WI38 (cell line): ENCODE measurements around the gene ZBTB7C.

ENCODE experiments used
- H3K4me3 ChIP-seq: 2 replicates; pipeline ENCODE4 v1.5.1; 2011; ENCODE audit warnings: low read depth, mild to moderate bottlenecking, control low read depth, low read length
- CTCF ChIP-seq: IDR thresholded peaks from 2 replicates; pipeline ENCODE4 v1.5.1; 2012; ENCODE audit warnings: low read depth, mild to moderate bottlenecking, control low read depth, low read length

Gene ZBTB7C

GRCh38 chr18:48333563-48333962 is 75.6 kb downstream of the ZBTB7C start:
- no peak overlapping the region for H3K4me3 ChIP-seq
- TF ChIP-seq CTCF, result no peak

DNA sequence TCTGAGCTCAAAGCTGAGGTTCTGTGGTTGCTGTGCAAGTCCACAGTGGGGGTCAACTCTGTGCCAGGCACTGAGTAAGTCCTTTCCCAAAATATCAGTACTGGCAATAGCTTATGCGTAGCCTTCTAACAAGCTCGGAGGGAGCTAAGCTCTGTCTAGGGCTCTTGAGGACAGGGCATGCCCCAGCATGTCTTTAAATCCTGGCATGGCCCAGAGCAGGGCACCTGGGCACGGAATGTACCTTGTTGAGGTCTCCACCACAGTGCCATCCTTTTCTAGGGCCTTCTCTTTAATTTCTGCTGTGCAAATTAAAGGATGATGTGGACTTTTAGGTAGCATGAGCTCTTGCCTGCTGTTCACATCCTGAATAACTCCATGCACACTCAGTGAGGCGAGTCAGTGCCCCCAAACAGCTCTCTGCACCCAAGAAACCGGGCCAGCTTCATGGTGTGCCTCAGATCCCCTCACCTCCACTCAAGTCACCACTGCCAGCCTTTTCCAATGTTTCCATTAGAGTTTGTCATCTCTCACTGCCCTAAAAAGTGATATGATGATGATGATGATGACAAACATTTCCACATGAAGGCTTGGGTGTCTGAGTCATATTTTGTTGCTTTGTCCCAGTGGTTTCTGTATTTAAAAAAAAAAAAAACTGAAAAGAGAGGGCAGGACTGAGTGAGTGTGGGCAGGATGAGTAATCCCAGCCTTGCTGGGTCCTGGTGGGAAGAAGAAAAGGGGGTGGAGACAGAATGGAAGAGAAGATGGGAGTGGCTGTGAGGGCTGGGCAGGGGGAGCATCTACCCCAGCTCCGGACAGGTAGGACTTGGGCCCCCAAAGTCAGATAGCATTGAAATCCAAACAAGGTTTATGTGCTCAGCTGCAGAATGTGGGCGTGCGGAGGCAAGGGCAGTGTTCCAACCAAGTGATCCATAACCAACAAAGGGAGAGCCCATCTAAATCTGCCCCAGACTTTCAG is 78.9 kb downstream of the ZBTB7C start:
- no peak overlapping the region for H3K4me3 ChIP-seq
- TF ChIP-seq CTCF, result no peak

DNA sequence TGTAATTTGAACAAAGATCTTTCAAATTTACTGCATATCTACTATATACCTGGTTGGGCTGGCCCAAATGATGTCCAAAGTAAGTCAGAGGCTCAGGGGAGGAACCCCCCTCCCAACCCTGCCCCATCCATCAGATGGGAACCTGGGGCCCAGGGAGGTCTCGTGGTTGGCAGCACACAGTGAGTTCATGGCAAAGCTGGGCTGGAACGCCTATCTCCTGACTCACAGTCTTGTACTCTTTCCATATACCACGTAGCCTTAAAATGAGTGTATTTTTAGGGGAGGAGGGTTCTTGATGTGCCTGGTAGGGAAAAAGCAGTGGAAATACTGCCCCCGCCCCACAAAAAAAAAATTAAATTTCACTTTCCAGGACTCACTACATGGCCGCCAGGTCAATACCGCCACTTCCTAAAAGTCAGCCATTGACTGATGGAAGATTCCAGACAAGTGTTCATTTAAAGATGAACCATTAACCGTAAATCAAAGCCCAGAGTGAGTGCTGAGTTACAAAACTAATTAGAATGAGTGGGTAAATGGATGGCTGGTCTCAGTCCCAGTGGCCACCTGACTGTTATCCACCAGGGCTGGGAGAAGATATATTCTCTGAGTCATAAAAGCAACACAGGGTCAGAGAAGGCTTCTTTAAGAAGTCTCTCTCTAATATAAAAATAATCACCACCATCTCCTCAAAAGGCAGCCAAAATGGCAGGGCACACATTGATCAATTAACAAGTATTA is 80.5 kb downstream of the ZBTB7C start:
- no peak for TF ChIP-seq CTCF
- H3K4me3 ChIP-seq, result no peak overlapping the region

DNA sequence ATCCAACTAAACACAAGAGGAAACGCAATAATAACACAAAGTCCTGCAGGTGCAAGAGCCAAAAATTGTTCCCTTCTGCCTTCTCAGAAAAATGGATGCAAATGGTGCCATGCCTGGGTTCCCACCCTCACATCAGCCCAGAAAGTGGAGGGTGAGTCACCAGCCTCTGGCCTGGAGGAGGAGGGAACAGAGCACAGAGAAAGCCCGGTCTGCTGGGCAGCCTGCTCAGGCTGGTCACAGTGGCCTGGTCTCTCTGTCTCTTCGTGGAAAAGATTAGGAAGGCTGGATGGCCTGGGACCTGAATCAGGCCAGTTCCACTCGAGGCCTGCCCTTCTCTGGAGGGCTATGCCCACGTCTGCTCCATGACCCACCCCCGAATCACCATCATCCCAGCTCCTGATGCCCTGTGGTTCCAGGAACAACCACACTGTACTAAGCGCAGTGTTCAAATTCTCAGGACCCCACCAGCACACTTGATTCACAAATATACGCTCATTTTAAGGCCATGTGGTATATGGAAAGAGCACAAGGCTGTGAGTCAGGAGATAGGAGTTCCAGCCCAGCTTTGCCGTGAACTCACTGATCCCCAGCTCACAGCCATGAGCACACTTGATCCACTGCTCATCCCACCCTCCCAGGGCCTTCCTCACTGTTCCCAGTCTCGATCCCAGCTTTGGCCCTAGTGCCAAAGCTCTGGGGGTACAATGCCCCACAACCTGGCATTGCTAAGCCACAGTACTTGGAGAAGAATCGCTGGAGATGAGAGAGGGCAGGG is 82.1 kb downstream of the ZBTB7C start:
- TF ChIP-seq CTCF, result no peak
- H3K4me3 ChIP-seq, result no peak overlapping the region

GRCh38 chr18:48325115-48325665 is 84.0 kb downstream of the ZBTB7C start:
- no peak for TF ChIP-seq CTCF
- no peak overlapping the region for H3K4me3 ChIP-seq

DNA sequence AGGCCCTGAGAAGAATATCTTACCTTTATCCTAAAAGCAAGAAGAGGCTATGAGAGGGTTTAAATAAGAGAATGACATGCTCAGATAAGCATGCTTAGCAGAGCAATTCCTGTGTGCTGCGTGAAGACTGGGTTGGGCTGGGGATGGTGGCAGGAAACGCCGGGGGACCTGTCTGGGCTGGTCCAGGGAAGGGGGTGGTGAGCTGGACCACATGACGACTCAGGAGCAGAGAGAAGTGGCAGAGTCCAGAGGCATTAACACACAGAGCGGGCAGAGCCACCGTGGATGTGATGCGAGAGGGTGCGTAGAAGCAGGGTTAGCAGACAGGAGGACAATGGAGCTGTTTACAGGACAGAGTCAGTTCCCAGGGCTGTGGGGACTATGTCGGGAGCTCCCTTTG is 84.5 kb downstream of the ZBTB7C start:
- H3K4me3 ChIP-seq, result no peak overlapping the region

More for the DNA sequence above, 84.5 kb downstream of the ZBTB7C start:
- TF ChIP-seq CTCF, result no peak
